ENCODE data around the gene RPL38. TPM values are rescaled to one million over a fixed set of nuclear protein-coding genes. Genes with fewer than 3 reads are reported as not detected.

The RPL38 gene
- total RNA-seq, 1 experiment from 2014 or later: 435 TPM

DNA sequence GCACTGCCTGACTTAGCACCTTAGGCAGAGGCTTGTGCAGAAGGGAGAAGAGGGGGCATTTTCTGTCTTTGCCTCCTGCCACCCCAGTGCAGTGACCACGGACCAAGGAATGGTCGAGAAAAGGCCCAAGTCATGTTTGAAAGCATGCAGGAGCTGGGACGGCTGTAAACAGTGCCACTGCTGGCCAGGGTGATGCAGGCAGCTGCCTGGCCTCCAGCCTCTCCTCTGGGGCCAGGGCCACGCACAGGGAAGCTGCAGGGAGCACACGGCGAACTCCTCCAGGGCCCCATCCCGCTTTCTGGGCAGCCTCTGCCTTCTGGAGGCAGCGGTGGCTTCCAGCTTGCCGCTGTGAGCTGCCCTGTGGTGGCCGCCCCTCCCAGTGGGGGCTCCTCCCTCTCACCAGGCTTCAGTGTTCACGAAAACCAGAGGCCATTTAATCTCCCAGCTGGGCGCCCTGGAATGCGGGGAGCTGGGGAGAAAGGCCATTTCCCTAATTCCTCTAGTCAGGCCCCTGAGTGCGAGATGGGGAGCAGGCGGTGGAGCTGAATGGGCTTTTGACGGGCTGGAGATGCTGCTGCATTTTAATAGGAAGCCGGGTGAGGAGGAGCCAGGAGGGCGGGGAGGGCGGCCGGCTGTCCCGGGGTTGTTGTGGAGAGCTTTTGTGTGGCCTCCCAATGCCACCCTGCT, 41.8 kb downstream of the RPL38 start:
- Histone ChIP-seq H3K9me3 (replicated peaks) (0 out of 2 replicates have a peak, but pooled peaks cover 5% of the 10 kb centered on the region), H3K4me1 (replicated peaks) (no peaks in the 10 kb centered on the region), H3K27ac (no peak overlapping the region), H3K36me3 (no peaks in the 10 kb centered on the region), H3K4me3 (no peak overlapping the region), H3K27me3 (replicated peaks) (peaks cover 57% of the 10 kb centered on the region)
- no peak for DNase-seq (ENCODE audit: low read depth in 1 of 2, low spot score in 2 of 2)

DNA sequence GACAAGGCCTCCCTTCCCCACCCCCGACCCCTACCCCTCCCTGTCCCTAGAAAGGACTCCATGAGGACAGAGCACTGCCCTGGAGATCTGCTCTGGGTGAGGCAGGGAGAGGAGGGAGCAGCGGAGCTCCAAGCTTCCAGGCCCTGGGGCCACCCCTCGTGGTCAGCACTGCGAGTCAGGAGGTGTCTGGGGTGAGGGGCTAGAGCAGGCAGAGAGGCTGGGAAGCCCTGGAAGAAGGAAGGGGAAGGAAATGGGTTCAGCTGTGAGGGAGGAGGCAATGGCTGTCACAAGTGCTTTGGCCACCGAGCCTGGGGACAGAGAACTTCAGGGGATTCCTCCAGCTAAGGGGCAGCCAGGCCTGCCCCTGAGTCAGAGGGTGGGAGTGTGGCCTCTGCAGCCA, 42.4 kb downstream of the RPL38 start:
- no peak overlapping the region for H3K4me3 ChIP-seq
- H3K27me3 ChIP-seq (replicated peaks): peaks cover 53% of the 10 kb centered on the region

DNA sequence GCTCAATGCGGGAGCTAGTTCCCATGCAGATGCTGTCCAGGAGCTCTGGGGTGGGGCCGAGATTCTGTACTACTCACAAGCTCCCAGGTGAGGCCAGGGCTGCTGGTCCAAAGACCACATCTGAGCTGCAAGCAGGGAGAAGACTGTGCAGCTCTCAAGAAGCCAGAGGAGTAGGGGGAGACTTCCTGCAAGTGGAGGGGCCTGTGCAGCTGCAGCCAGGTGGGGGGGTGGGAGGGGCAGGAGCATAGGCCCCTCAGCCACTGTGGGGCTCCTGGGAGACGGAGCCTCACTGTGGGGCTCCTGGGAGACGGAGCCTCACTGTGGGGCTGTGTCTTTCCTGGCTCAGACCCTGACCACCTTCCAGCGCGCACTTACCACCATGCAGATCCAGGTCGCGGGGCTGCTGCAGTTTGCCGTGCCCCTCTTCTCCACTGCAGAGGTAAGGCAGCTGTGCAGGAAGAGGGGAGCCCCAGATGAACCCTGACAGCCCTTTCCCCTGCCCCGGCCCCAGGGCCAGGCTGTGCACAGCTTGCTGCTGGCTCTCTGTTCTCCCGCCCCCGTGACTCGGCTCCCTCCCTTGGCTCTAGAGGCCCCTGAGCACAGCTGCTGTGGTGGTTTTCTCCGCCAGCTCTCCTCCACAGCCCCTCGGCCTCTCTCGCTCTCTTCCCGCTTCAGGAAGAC, 46.3 kb downstream of the RPL38 start:
- Histone ChIP-seq H3K36me3 (no peaks in the 10 kb centered on the region), H3K4me3 (no peak overlapping the region), H3K27ac (no peak overlapping the region), H3K9me3 (replicated peaks) (0 out of 2 replicates have a peak, but pooled peaks cover 5% of the 10 kb centered on the region), H3K4me1 (replicated peaks) (no peaks in the 10 kb centered on the region), H3K27me3 (replicated peaks) (peaks cover 49% of the 10 kb centered on the region)
- no peak for DNase-seq (ENCODE audit: low read depth in 1 of 2, low spot score in 2 of 2)

More for the DNA sequence above, 42.4 kb downstream of the RPL38 start:
- Histone ChIP-seq H3K27ac (no peak overlapping the region), H3K36me3 (no peaks in the 10 kb centered on the region), H3K4me1 (replicated peaks) (no peaks in the 10 kb centered on the region), H3K9me3 (replicated peaks) (0 out of 2 replicates have a peak, but pooled peaks cover 5% of the 10 kb centered on the region)
- no peak for DNase-seq (ENCODE audit: low read depth in 1 of 2, low spot score in 2 of 2)

- H3K4me1 ChIP-seq (replicated peaks): no peaks in the 10 kb centered on the region
- DNase-seq (ENCODE audit: low read depth in 1 of 2, low spot score in 2 of 2): no peak
These were observed 47.0 kb downstream of the RPL38 start for GRCh38 chr17:74250324-74250995.

GRCh38 chr17:74251051-74251450, 47.6 kb downstream of the RPL38 start:
- H3K9me3 ChIP-seq (replicated peaks): 0 out of 2 replicates have a peak, but pooled peaks cover 5% of the 10 kb centered on the region
- DNase-seq (ENCODE audit: low read depth in 1 of 2, low spot score in 2 of 2): no peak
- no peaks in the 10 kb centered on the region for H3K36me3 ChIP-seq
- no peaks in the 10 kb centered on the region for H3K4me1 ChIP-seq (replicated peaks)
- peaks cover 38% of the 10 kb centered on the region for H3K27me3 ChIP-seq (replicated peaks)
- H3K27ac ChIP-seq: no peak overlapping the region
- no peak overlapping the region for H3K4me3 ChIP-seq

More at GRCh38 chr17:74250324-74250995, 47.0 kb downstream of the RPL38 start:
- H3K36me3 ChIP-seq: no peaks in the 10 kb centered on the region
- no peak overlapping the region for H3K4me3 ChIP-seq
- H3K27ac ChIP-seq: no peak overlapping the region
- H3K27me3 ChIP-seq (replicated peaks): peaks cover 42% of the 10 kb centered on the region
- H3K9me3 ChIP-seq (replicated peaks): 0 out of 2 replicates have a peak, but pooled peaks cover 5% of the 10 kb centered on the region

- no peak overlapping the region for H3K27ac ChIP-seq
- DNase-seq (ENCODE audit: low read depth in 1 of 2, low spot score in 2 of 2): no peak
- 0 out of 2 replicates have a peak, but pooled peaks cover 3% of the 10 kb centered on the region for H3K9me3 ChIP-seq (replicated peaks)
- H3K27me3 ChIP-seq (replicated peaks): peaks cover 33% of the 10 kb centered on the region
- no peaks in the 10 kb centered on the region for H3K36me3 ChIP-seq
- no peak overlapping the region for H3K4me3 ChIP-seq
- no peaks in the 10 kb centered on the region for H3K4me1 ChIP-seq (replicated peaks)
These were observed 48.1 kb downstream of the RPL38 start for GRCh38 chr17:74251569-74251968.

- no peak overlapping the region for H3K4me3 ChIP-seq
- peaks cover 34% of the 10 kb centered on the region for H3K27me3 ChIP-seq (replicated peaks)
- H3K36me3 ChIP-seq: no peaks in the 10 kb centered on the region
- no peaks in the 10 kb centered on the region for H3K9me3 ChIP-seq (replicated peaks)
- no peak for DNase-seq (ENCODE audit: low read depth in 1 of 2, low spot score in 2 of 2)
- H3K4me1 ChIP-seq (replicated peaks): no peaks in the 10 kb centered on the region
- no peak overlapping the region for H3K27ac ChIP-seq
These were observed 48.7 kb downstream of the RPL38 start for GRCh38 chr17:74252211-74252610.

DNA sequence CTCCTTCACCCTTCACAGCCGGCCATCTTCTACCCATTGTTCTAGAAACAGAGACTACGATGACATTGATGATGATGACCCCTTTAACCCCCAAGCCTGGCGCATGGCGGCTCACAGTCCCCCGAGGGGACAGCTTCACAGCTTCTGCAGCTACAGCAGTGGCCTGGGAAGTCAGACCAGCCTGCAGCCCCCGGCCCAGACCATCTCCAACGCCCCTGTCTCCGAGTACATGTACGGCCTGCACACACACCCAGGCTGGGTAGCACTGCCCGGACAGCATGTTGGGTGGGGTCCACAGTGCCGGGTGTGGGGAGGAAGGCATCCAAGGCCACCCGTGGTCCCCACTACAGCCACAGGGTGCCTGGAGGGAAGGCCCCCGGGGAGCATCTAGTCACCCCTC, 49.6 kb downstream of the RPL38 start:
- no peaks in the 10 kb centered on the region for H3K4me1 ChIP-seq (replicated peaks)
- peaks cover 42% of the 10 kb centered on the region for H3K27me3 ChIP-seq (replicated peaks)

GRCh38 chr17:74257311-74257710, 53.8 kb downstream of the RPL38 start:
- no peaks in the 10 kb centered on the region for H3K9me3 ChIP-seq (replicated peaks)
- no peak for DNase-seq (ENCODE audit: low read depth in 1 of 2, low spot score in 2 of 2)
- H3K4me1 ChIP-seq (replicated peaks): no peaks in the 10 kb centered on the region
- H3K4me3 ChIP-seq: no peak overlapping the region
- H3K36me3 ChIP-seq: no peaks in the 10 kb centered on the region
- H3K27me3 ChIP-seq (replicated peaks): peaks cover 57% of the 10 kb centered on the region
- no peak overlapping the region for H3K27ac ChIP-seq

More for the DNA sequence above, 49.6 kb downstream of the RPL38 start:
- Histone ChIP-seq H3K4me3 (no peak overlapping the region), H3K9me3 (replicated peaks) (no peaks in the 10 kb centered on the region), H3K27ac (no peak overlapping the region), H3K36me3 (no peaks in the 10 kb centered on the region)
- no peak for DNase-seq (ENCODE audit: low read depth in 1 of 2, low spot score in 2 of 2)

DNA sequence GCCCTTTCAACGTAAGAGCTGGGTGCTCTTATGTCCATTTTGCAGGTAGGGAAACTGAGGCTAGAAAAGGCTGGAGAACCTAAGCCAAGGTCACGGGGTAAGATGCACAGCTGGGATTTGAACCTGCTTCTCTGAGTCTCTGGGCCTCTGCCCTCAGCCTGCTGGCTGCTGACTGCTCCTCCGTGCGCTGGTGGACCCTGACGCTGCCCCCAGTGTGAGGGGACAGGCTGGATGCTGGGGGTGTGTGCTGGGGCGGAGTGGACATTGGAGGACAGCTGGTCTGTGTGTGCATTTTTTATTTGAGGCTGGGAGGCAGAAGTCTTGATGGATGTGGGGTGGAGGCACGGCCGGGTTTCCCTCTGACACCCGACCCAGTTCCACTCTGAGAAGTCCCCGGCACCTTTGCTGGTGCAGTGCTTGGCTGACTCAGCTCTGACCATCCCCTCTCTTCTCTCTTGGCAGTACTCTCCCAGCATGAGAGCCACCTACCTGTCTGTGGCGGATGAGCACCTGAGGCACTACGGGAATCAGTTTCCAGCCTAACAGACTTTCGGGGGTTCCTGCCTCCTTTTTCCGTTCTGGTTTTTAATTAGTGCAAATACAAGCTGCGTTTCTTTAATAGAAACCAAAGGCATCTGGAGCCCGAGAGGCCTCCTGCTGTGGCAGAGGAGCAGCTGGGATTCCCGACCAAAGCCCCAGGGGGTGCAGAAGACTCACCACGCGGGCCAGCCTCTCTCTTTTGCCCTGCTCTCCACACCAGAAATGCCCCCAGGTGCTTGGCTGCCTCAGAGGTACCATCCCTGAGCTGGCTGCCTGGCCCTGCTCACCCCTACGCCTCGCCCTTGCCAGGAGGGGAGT, 56.4 kb downstream of the RPL38 start:
- Histone ChIP-seq H3K27me3 (replicated peaks) (peaks cover 57% of the 10 kb centered on the region), H3K9me3 (replicated peaks) (no peaks in the 10 kb centered on the region), H3K4me3 (no peak overlapping the region), H3K36me3 (no peaks in the 10 kb centered on the region), H3K27ac (no peak overlapping the region), H3K4me1 (replicated peaks) (no peaks in the 10 kb centered on the region)
- no peak for DNase-seq (ENCODE audit: low read depth in 1 of 2, low spot score in 2 of 2)

Other genes starting within 250 kb of the RPL38 start
- 0.06 and 0.50 TPM in 2 replicates for gene TTYH2, start 9.9 kb downstream of the RPL38 start, total RNA-seq (2014; rRNA removed; shearing (Covaris generic))
- not detected in 2 replicates for gene DNAI2, start 70.6 kb downstream of the RPL38 start, total RNA-seq (2014; rRNA removed; shearing (Covaris generic))
- not detected in 2 replicates for gene KIF19, start 122.5 kb downstream of the RPL38 start, total RNA-seq (2014; rRNA removed; shearing (Covaris generic))
- gene BTBD17, start 158.2 kb downstream of the RPL38 start, total RNA-seq (2014; rRNA removed; shearing (Covaris generic)): not detected in 2 replicates
- gene GPR142, start 163.8 kb downstream of the RPL38 start, total RNA-seq (2014; rRNA removed; shearing (Covaris generic)): not detected in 2 replicates
- gene GPRC5C, start 228.4 kb downstream of the RPL38 start, total RNA-seq (2014; rRNA removed; shearing (Covaris generic)): 46.5 and 48.4 TPM in 2 replicates

Measured in SJSA1 (cell line).